Measurements from ENCODE around the gene BMP2K.

GRCh38 chr4:78951862-78952472 lies 175.8 kb downstream of the BMP2K start:
- peak; percentile 95 for TF ChIP-seq CTCF (conservative IDR thresholded peaks at IDR 0.05; ENCODE audit: low read length)
- TF ChIP-seq EZH2phosphoT487 (IDR thresholded peaks at IDR 0.05; ENCODE audit: borderline replicate concordance, low read depth, low read length): no peak
